K562 (cell line): ENCODE results near the gene SNTG2.

Source experiments
- BRCA1 ChIP-seq, 2 experiments: fragments of 450-650 bp in 1 of 2; sonication (generic) in 1 of 2; formaldehyde crosslinking in 1 of 2; IDR thresholded peaks; 2 replicates each; pipeline versions ENCODE4 v1.5.0 to v1.6.1; 2017 to 2020; ENCODE audit warnings: mild to moderate bottlenecking in 1 of 2, missing genetic modification reagents in 1 of 2
- CTCF ChIP-seq, 3 experiments: IDR thresholded peaks in 2 of 3; conservative IDR thresholded peaks in 1 of 3; 2 replicates each; pipeline ENCODE4 v1.5.1; 2011 to 2012; ENCODE audit warnings: low read length in 3 of 3, mild to moderate bottlenecking in 3 of 3, control low read depth in 2 of 3, improper control_type of control experiment in 1 of 3, inconsistent platforms in 1 of 3, low read depth in 1 of 3, mixed read lengths in 1 of 3, moderate library complexity in 1 of 3; ENCODE audit not compliant: insufficient read depth in 2 of 3
- NRF1 ChIP-seq, 2 experiments: fragments of 450-650 bp; IDR thresholded peaks in 1 of 2; conservative IDR thresholded peaks in 1 of 2; 2 replicates each; pipeline ENCODE4 v1.6.1; 2014; ENCODE audit warnings: mild to moderate bottlenecking in 2 of 2
- POLR2A ChIP-seq: fragments of 450-650 bp; conservative IDR thresholded peaks from 2 replicates; pipeline ENCODE4 v1.6.1; 2016
- RFX5 ChIP-seq: IDR thresholded peaks from 2 replicates; pipeline ENCODE4 v1.6.1; 2011; ENCODE audit warnings: low read depth, mild to moderate bottlenecking, improper control_type of control experiment, low read length
- RREB1 ChIP-seq: fragments of 250-450 bp; sonication (Bioruptor Pico); IDR thresholded peaks from 2 replicates; pipeline ENCODE4 v1.4.0; 2020
- TBL1XR1 ChIP-seq, 2 experiments: IDR thresholded peaks; 2 replicates each; pipeline ENCODE4 v1.6.1; 2012; ENCODE audit warnings: improper control_type of control experiment in 2 of 2, low read length in 2 of 2, mild to moderate bottlenecking in 1 of 2
- ZFX ChIP-seq: sonication (generic); formaldehyde crosslinking; IDR thresholded peaks from 2 replicates; pipeline ENCODE4 v1.8.0; 2022; ENCODE audit warnings: mild to moderate bottlenecking, missing genetic modification reagents, moderate library complexity
- ZNF134 ChIP-seq: fragments of 250-450 bp; sonication (Bioruptor Pico); conservative IDR thresholded peaks from 2 replicates; pipeline ENCODE4 v1.4.0; 2020
- ZNF140 ChIP-seq: fragments of 250-450 bp; sonication (Bioruptor Pico); IDR thresholded peaks from 2 replicates; pipeline ENCODE4 v1.8.0; 2021; ENCODE audit warnings: moderate library complexity, mild to moderate bottlenecking, inconsistent platforms

- TF ChIP-seq CTCF (IDR thresholded peaks at IDR 0.05 in 2 of 3, conservative IDR thresholded peaks at IDR 0.05 in 1 of 3; ENCODE audit: insufficient read depth in 2 of 3, low read depth in 1 of 3, low read length in 3 of 3) (no peak), ZNF134 (CRISPR knock-in tag) (no peak), ZFX (CRISPR knock-in tag) (no peak), TBL1XR1 (IDR thresholded peaks at IDR 0.05; ENCODE audit: low read length in 2 of 2) (no peak), ZNF140 (CRISPR knock-in tag) (no peak), RFX5 (no peak), NRF1 (conservative IDR thresholded peaks at IDR 0.05 in 1 of 2, IDR thresholded peaks at IDR 0.05 in 1 of 2) (no peak), RREB1 (no peak), BRCA1 (IDR thresholded peaks at IDR 0.05) (no peak), BRCA1 (CRISPR knock-in tag; IDR thresholded peaks at IDR 0.05) (no peak), POLR2A (no peak)
These were observed 349.6 kb downstream of the SNTG2 start for GRCh38 chr2:1300284-1300683.
